ENCODE data around the gene MRGPRD. TPM values are rescaled to one million over a fixed set of nuclear protein-coding genes. Genes with fewer than 3 reads are reported as not detected.

Gene MRGPRD
- total RNA-seq, 1 donor from 2014 or later, result not detected

- Mint-ChIP-seq H3K27ac (no peak overlapping the region), H3K4me3 (no peak overlapping the region), H3K27me3 (ENCODE audit: insufficient read depth, low read depth) (peaks cover 7% of the 10 kb centered on the region), H3K9me3 (no peaks in the 10 kb centered on the region), H3K4me1 (peaks cover 29% of the 10 kb centered on the region), H3K36me3 (no peaks in the 10 kb centered on the region)
- Histone ChIP-seq H3K27ac (no peak overlapping the region), H3K9ac (no peak overlapping the region), H3K4me3 (no peak overlapping the region), H3K36me3 (no peaks in the 10 kb centered on the region), H4K20me1 (ENCODE audit: low read depth) (peaks cover 7% of the 10 kb centered on the region), H3K27me3 (no peaks in the 10 kb centered on the region), H3K4me1 (peaks cover 18% of the 10 kb centered on the region), H3K79me2 (ENCODE audit: low read depth) (no peaks in the 10 kb centered on the region), H3K9me3 (ENCODE audit: low read depth) (no peaks in the 10 kb centered on the region), H2AFZ (replicated peaks) (no peak overlapping the region), H3K4me2 (no peak overlapping the region), H3F3A (ENCODE audit: low read depth) (peaks cover 11% of the 10 kb centered on the region)
- no peak for DNase-seq (ENCODE audit: low spot score)
- no peak for TF ChIP-seq CTCF (IDR thresholded peaks at IDR 0.05)
- no peak for TF ChIP-seq EZH2 (IDR thresholded peaks at IDR 0.05)
Measured at GRCh38 chr11:68948496-68948895, 32.3 kb downstream of the MRGPRD start.

DNA sequence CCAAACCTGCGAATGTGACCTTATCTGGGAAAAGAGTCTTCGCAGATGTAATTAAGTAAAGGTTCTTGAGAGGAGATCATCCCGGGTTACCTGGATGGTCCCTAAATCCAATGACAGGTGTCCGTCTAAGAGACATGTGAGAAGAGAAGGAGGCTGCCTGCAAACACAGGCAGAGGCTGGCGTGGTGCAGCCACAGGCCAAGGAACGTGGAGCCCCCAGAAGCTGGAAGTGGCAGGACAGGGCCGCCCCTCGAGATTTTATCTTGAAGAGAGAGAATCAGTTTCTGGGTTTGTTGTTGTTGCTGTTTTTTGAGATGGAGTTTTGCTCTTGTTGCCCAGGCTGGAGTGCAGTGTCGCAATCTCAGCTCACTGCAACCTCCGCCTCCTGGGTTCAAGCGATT, 33.6 kb downstream of the MRGPRD start:
- H3K4me2 ChIP-seq, result no peak overlapping the region
- H3K27ac ChIP-seq, result no peak overlapping the region
- H3F3A ChIP-seq (ENCODE audit: low read depth), result peaks cover 11% of the 10 kb centered on the region
- TF ChIP-seq CTCF (IDR thresholded peaks at IDR 0.05), result no peak
- TF ChIP-seq EZH2 (IDR thresholded peaks at IDR 0.05), result no peak
- TF ChIP-seq EZH2phosphoT487 (IDR thresholded peaks at IDR 0.05), result no peak
- no peaks in the 10 kb centered on the region for H3K79me2 ChIP-seq (ENCODE audit: low read depth)
- no peak for DNase-seq (ENCODE audit: low spot score)
- H3K9ac ChIP-seq, result no peak overlapping the region
- H3K9me3 ChIP-seq (ENCODE audit: low read depth), result no peaks in the 10 kb centered on the region
- H3K4me3 ChIP-seq, result no peak overlapping the region
- H3K36me3 ChIP-seq, result no peaks in the 10 kb centered on the region
- Mint-ChIP-seq H3K27ac (no peak overlapping the region), H3K36me3 (no peaks in the 10 kb centered on the region), H3K4me3 (no peak overlapping the region), H3K27me3 (ENCODE audit: insufficient read depth, low read depth) (peaks cover 7% of the 10 kb centered on the region), H3K9me3 (no peaks in the 10 kb centered on the region), H3K4me1 (peaks cover 29% of the 10 kb centered on the region)
- peaks cover 7% of the 10 kb centered on the region for H4K20me1 ChIP-seq (ENCODE audit: low read depth)
- H2AFZ ChIP-seq (replicated peaks), result no peak overlapping the region
- no peaks in the 10 kb centered on the region for H3K27me3 ChIP-seq
- peaks cover 18% of the 10 kb centered on the region for H3K4me1 ChIP-seq

GRCh38 chr11:68946416-68947090, 34.2 kb downstream of the MRGPRD start:
- Mint-ChIP-seq H3K27me3 (ENCODE audit: insufficient read depth, low read depth) (peaks cover 7% of the 10 kb centered on the region), H3K36me3 (no peaks in the 10 kb centered on the region), H3K4me1 (peaks cover 26% of the 10 kb centered on the region), H3K27ac (no peak overlapping the region), H3K9me3 (no peaks in the 10 kb centered on the region), H3K4me3 (no peak overlapping the region)
- no peaks in the 10 kb centered on the region for H3K27me3 ChIP-seq
- H2AFZ ChIP-seq (replicated peaks), result no peak overlapping the region
- no peak overlapping the region for H3K4me2 ChIP-seq
- no peak overlapping the region for H3K4me3 ChIP-seq
- H3K4me1 ChIP-seq, result peaks cover 18% of the 10 kb centered on the region
- no peaks in the 10 kb centered on the region for H3K36me3 ChIP-seq
- no peaks in the 10 kb centered on the region for H3K9me3 ChIP-seq (ENCODE audit: low read depth)
- TF ChIP-seq EZH2phosphoT487 (IDR thresholded peaks at IDR 0.05), result no peak
- no peak for TF ChIP-seq CTCF (IDR thresholded peaks at IDR 0.05)
- no peak for TF ChIP-seq EZH2 (IDR thresholded peaks at IDR 0.05)
- no peaks in the 10 kb centered on the region for H3K79me2 ChIP-seq (ENCODE audit: low read depth)
- H4K20me1 ChIP-seq (ENCODE audit: low read depth), result peaks cover 7% of the 10 kb centered on the region
- H3K27ac ChIP-seq, result no peak overlapping the region
- DNase-seq (ENCODE audit: low spot score), result no peak
- peaks cover 11% of the 10 kb centered on the region for H3F3A ChIP-seq (ENCODE audit: low read depth)
- H3K9ac ChIP-seq, result no peak overlapping the region

Data from neural progenitor cell (in vitro differentiated cells).